ENCODE measurements around the gene OLA1.

OLA1 gene

DNA sequence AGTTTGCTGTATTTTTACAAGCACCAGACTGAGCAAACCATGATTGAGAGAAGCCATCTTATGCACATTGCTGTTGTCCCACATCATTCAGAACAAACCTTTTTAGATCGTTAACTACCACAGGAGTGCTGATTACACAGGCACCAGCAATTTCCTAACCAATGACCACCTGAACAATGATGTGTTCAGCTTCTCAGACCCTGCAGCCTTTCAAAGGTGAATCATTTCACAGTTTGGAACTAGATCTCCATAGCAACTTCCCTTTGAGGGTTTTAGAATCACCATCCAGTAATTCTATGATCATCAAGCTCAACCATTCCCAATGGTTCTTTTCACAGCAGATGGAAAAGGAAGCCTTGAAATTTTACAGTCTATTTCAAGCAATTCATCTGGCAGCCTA lies 71.4 kb downstream of the OLA1 start:
- FAIRE-seq, result no peak

DNA sequence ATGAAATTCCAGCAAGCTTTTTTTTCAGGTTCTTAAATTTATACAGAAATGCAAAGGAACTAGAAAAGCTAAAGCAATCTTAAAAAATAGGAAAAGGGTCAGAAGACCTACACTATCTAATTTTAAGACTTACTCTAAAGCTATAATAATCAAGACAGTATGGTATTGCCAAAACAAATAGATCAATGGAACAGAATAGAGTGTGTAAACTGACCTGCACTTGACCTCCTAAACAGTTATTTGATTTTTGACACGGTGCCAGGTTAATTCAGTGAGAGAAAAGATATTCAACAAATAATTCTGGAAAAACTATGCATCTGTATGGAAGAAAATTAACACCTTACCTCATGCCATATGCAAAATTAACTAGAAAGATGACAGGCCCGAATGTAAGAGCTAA lies 73.6 kb downstream of the OLA1 start:
- no peak for FAIRE-seq

DNA sequence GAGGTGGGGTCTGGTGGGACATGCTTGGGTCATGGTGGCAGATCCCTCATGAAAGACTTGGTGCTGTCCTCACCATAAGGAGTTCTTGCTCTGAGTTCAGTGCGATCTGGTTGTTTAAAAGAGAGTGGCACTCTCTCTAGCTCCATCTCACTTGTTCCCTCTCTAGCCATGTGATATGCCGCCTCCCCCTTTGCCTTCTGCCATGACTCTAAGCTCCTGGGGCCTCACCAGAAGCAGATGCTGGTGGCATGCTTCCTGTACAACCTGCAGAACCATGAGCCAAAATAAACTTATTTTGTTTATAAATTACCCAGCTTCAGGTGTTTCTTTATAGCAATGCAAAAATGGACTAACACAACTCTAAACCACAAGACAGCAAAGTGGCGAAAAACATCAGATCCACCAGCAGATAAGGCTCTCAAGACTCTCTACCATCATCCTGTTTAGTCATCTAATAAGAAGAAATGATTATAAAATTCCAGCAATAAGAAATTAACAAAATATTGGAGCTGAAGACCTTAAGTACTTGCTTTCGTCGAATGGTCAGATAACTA lies 75.5 kb downstream of the OLA1 start:
- no peak for FAIRE-seq

DNA sequence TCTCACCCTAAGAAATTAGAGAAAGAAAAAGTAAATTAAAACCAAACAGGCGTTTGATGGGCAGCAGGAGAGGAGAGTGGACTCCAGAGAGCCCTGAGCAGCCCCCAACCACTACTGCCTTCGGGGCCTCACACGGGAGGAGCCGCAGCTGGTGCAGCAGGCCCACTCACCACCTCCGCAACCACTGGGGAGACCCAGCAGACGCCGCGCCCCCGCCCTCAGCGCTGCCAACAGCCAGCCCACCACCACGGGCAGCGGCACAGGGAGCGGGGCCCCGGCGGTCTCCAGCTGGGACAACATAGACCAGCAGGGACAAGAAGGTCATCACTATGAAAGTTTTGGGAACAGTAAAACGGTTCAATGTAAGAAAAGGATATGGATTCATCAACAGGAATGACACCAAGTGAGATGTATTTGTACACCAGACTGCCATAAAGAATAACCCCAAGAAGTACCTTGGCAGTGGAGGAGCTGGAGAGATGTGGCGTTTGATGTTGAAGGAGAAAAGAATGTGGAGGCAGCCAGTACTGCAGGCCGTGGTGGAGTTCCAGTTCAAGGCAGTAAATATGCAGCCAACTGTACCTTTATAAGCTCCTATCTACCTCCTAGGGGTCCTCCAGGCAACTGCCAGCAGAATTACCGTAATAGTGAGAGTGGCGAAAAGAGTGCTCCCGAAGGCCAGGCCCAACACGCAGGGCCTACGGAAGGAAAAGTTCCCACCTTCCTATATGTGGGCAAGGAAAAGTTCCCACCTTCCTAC lies 76.5 kb downstream of the OLA1 start:
- FAIRE-seq, result no peak

DNA sequence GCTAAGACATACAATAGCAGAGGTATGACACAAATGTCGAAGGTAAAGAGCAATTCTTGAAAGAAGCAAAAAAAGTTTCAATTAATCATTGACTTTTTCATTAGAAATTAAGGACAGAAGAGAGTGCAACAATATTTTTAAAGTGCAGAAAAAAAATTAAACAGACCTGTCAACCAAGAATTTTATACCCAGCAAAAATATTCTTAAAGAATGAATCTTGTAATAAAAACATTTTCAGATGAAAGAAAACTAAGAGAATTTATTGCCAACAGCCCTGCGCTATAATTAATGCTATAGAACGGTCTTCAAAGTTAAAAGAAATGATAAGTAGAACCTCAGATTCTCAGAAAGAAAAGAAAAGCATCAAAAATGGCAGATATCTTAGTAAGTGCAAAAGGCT lies 79.0 kb downstream of the OLA1 start:
- FAIRE-seq, result no peak

DNA sequence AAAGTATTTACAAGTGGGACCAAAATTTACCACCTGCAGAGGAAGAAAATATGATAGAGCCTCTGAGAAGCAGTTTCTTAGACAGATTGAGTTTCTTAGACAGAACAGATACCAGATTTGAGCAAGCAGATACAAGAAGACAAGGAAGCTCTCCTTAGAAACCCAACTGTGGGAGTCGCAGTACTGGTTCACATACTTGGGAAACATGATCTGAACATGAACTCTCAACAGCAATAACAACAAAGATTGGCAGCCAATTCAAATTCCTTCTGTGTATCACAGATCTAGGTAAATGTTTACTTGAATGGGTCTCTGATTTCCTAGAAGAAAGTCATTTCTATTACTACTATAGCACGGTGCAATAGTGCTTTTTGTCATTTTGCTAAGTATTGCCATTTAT lies 82.1 kb downstream of the OLA1 start:
- FAIRE-seq, result no peak

DNA sequence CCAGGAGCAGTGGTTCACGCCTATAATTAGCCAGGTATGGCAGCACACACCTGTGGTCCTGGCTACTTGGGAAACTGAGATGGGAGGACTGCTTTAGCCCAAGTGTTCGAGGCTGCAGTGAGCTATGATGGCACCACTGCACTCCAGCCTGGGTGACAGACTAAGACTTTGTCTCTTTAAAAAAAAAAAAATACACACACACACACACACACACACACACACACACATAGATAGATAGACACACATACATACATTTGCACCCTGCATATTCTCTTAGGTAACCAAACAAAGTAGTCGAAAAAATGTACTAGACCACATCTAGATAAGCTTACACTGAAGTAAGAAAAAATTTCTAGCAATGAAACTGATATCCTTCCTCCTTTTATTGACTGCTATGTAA lies 86.8 kb downstream of the OLA1 start:
- no peak for FAIRE-seq

DNA sequence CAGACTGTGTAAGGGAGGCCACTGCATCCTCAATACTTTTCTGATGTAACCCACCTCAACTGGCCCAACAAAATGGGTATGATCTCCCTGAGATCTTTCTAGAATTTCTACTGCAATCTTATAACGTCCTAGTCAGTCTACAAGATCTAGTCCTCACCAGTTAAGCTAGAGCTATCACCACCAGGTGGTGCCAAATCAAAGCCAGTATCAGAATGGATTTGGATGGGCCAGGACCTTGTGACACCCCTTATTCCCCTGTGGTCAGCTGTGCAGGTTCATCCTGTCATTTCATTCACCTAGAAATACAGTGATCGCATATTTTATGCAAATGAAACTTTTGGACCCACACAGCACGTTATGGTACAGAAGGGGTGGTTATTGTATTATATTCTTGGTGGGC lies 90.3 kb downstream of the OLA1 start:
- FAIRE-seq, result no peak

DNA sequence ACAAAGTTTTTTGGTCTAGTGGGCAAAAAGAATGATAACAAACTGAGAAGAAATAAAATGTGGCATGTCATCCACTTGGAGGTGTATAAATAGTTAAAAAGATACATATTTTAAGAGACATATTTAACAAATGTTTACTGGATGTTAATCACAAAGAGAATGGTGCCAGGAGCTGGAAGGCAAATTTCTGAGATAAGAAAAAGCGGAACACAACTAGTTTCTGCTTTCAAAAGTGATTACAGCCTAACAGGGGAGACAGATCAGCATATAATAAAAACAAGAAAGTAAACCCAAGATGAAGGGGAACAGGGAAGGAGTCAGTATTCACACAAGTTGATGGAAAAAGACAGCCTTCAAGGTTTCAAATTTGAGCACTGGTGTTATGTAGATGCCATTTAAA lies 91.3 kb downstream of the OLA1 start:
- no peak for FAIRE-seq

DNA sequence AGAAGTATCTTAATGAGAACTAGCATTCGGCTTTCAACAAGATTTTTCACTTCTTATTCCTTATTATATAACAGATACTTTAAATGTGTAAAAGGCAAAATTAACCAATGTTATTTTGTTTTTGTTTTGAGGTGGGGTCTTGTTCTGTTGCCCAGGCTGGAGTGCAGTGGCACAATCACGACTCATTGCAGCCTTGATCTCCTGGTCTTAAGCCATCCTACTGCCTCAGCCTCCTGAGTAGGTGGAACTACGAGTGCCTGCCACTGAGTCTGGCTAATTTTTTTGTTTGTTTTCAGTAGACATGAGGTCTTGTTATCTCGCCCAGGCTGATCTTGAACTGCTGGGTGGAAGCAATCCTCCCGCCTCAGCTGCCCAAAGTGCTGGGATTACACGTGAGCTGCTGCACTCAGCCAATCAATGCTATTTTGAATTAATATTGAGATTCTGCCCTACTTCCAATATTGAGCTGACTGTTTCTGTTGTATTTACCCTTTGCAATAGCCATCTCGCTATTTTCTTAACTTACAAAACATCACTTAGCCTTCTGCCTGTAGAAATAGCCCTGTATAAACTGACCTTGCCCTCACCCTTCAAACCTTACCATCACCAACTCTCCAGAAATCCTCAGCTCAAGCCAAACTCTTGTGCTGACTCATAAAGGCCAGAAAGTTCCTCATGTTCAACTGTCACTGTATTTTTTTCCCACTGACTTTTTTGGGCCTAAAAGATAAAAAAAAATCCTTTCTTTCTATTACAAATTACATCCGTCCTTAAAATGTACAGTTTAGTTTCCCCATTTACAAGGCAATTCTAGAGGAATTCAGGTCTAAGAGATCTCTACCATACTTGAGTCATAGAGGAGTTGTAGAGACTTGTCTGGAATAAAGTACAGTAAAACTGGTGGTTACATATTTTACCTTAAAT lies 94.3 kb downstream of the OLA1 start:
- no peak for FAIRE-seq

DNA sequence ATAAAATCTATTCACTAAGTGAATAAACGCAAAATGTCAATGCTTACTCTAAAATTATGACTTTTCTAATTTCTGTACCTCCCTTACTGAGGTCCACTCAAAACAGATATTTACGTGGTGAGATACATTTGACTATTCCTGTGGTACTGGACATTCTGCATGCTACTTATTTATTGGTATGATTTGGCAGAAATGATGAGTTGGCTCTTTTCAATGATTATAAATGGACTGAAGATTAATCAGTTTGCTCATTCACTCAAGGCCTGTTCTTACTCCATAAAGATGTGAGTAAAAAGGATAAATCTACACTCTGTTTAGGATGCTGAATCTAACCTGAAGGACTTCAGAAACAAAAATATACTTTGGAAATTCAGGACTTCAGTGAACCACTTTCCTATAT lies 98.8 kb downstream of the OLA1 start:
- FAIRE-seq, result no peak

DNA sequence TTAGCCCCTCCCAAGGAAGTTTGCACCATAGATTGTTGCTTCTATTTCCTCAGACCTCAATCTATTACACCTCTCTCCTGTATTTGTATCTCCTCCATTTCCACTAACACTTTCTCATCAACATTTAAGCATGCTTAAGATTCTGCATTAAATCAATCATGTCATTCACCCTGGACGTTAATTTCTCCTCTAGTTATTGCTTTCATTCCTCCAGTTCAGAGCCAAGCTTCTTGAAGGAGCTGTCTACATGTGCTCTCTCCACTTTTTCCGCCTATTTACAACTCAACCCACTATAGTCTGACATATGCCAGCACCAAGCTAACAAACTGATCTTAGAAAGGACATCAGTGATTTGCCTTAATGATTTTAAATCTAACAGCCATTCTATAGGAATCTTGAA lies 99.5 kb downstream of the OLA1 start:
- no peak for FAIRE-seq

DNA sequence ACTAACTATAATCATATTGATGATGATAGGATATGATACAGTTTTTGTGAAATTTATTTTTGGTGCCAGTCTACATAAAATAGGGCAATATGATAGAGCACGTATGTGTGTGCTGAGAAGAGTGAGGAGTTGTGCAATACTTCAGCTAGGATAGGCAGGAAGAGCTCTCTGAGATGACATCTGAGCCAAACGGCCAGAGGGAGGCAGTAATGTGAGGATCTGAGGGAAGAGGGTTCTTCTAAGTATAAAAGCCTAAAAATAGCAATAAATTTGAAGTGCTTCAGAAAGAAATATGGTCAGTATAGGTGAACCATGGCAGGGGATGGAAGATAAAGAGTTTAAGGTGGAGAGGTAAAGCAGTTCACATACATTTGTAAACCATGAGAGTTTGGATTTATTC lies 102.5 kb downstream of the OLA1 start:
- FAIRE-seq, result no peak

DNA sequence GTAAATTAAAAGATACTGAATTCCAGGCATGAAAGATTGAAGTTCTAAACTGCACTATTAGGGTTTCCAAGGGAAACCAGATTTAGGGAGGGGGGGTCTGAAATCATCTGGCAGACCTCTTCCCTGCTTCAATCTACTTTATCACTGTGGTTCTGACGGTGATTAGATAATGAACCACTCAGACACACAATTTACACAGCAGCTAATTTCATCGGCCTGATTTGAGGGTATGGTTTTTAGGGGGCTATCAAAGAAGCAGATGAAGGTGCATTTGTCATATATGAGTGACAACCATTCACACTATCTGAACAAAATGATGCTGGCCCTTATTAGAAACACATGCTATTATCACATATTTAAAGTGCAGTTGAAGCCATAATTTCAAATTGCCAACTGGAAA lies 106.0 kb downstream of the OLA1 start:
- FAIRE-seq, result no peak

DNA sequence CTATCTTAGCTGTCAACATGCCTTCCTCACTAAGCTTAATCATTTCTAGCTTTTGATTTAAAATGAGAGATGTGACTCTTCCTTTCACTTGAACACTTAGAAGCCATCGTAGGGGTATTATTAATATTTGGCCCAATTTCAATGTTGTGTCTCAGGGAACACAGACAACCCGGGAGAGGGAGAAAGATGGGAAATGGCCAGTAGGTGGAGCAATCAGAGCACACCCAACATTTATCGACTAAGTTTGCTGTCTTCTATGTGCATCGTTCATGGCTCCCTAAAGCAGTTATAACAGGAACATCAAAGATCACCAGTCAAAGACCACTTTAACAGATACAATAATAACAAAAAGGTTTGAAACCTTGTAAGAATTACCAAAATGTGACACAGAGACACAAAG lies 110.2 kb downstream of the OLA1 start:
- no peak for FAIRE-seq

DNA sequence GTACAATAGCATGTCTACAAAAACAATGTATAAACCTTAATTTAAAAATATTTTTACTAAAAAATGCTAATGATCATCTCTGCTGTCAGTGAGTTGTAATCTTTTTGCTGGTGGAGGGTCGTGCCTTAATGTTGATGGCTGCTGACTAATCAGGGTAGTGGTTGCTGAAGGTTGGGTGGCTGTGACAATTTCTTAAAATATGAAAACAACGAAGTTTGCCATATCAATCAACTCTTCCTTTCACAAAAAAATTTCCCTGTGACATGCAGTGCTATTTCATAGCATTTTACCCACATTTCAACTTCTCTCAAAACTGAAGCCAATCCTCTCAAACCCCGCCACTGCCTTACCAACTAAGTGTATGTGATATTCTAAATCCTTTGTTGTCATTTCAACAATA lies 112.4 kb downstream of the OLA1 start:
- FAIRE-seq, result no peak

DNA sequence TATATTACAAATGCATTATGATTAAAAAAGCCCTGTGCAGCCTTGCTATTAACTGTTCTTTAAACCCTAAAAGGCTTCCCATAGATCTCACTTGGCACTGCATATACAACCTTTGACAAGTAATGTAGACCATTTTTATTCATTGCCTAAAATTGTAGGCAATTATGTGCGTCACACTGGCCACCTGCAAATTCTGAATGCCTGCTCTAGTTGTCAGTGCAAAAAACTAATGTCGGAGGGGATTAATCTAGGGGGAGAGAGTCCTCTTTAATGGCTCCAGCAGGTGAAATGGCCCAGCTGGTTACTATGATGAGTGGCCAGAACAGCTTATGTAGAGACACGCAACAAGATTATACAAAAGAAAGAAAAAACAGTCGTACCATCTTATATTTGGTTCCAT lies 123.2 kb downstream of the OLA1 start:
- no peak for FAIRE-seq

DNA sequence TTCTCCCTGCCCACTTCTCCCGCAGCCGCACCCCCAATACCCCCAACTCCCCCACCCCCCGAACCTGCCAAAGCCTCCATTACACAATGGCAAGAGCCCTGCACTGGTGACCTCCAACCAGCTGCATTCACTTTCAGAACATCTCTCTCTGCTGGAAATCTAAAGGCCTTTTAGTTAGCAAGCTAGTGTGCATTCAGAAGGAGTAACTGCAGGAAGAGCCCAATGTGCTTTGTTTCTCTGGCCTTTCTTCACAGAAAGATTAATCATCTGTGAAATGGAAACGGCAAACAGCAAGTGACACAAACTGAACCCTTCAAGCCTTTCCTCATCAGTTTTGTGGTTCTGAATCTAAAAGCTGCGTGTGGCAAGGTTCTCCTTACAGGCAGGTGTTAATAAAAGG lies 124.2 kb downstream of the OLA1 start:
- no peak for FAIRE-seq

DNA sequence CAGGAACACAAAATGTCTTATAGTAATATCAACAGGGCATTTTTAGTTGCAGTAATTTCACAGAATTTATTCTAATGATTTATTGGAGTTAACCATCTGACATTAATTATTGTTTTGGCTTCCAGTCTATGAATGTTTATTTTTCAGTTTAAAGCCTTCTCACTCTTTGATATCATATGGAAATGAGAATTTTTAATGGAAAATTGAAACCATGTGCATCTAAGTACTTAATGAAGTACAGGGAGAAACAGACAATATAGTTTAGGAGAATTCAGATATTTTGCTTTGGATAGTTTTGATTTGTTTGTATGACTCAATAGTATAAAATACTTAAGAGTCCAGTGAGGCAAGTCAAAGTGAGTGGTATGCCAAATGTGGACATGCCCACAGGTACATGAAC lies 126.1 kb downstream of the OLA1 start:
- no peak for FAIRE-seq

DNA sequence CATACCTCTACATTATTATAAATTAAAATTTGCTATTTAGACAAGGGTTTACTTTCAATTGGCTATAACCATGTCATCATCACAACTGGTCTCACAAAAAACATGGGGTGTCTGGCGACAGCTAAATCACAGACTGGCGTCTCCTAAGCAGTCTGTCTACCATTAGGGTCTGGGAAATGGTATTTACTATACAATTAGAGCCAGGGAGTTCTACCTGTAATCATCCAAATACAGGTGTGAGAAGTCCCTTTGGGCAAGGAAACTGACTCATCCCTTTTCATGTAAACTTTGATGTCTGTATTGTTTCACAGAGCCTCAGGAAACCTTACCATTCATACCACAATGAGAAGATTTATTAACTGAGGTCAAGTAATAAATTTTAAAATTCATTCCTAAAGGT lies 126.7 kb downstream of the OLA1 start:
- no peak for FAIRE-seq

DNA sequence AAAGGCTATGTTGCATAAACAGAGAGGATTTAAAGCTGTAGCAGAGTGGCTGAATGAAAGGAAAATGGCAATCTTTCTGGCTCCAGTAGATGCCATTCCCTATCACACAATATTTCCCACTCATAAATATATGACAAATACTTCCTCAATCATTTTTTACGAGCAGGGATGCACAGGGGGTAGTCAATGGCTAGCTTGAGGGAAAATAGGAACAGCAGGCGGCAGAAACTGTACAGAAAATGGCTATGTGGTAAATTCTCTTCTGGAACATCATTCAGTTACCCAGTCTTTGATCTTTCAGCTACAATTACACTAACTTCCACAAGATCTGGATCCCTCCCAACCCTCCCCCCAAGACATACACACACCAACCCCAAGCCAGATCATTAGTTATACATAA lies 127.2 kb downstream of the OLA1 start:
- no peak for FAIRE-seq

DNA sequence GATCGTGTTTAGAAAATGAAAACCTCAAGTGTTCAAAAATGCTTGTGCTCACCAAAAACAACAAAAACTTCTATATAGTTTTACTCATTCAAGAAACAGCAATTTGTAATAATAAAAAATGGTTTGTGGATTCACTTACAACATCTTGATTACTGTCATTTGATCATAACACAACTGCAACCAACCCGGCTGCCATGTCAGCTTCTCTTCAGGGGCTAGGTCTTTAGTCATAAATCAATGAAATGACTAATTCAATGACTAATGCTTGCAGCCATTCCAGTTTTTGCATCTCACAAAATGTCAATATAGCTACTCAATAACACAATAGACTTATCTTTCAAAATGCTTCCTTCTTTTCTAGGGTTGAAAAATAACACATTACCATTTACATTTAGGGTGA lies 128.0 kb downstream of the OLA1 start:
- peak; percentile 29 for FAIRE-seq

DNA sequence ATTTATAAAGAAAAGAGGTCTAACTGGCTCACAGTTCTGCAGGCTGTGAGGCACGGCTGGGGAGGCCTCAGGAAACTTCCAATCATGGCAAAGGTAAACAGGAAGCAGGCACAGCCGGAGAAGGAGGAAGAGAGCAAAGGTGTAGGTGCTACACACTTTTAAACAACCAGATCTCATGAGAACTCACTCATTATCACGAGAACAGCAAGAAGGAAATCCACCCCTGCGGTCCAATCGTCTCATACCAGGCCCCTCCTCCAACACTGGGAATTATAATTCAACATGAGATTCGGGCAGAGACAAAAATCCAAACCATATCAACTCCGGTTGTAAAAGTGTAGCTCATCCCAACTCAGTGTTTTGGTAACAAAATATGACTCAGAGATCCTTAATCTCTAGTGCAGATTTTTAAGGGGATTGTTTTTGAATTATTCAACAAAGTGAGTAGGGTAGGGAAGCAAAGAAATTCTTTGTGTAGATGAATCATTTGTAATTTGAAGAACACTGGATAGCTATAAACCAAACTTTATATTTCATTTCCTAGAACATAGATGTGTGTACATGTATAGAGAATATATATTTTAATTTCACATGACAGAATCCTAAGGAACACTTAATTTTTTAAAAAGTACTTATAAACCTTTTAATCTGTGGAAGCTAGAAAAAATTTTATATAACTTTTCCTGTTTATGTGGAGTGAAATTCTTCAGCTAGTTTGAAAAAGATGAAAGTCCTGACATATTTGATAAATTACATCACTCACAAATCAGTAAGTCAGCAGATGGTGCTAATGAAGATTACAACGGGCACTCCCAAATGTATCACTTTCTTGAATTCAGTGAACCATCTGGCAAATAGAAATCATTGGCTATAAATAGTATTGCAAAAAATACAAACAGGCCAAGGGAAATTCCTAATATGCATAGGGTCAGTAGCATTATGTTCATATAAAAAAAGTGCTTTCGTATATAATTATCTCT lies 130.1 kb downstream of the OLA1 start:
- FAIRE-seq, result no peak

Measured in A204.1 (cell line).